ENCODE data around the gene DGKB.
A peak's percentile ranks its signal among the peaks of the same experiment; 100 is the strongest.

The DGKB gene

GRCh38 chr7:14687777-14688176 lies 214.8 kb downstream of the DGKB start (continued):
- peak; percentile 100 for TF ChIP-seq TSHZ2 (CRISPR knock-in tag; IDR thresholded peaks at IDR 0.05)

- ATAC-seq = no peak
- TF ChIP-seq ZNF70 (CRISPR knock-in tag; IDR thresholded peaks at IDR 0.05) = no peak
- TF ChIP-seq ZNF8 (CRISPR knock-in tag; IDR thresholded peaks at IDR 0.05) = no peak
- TF ChIP-seq TSHZ2 (CRISPR knock-in tag; IDR thresholded peaks at IDR 0.05) = no peak
- no peak for TF ChIP-seq BACH2 (CRISPR knock-in tag; IDR thresholded peaks at IDR 0.05; ENCODE audit: borderline replicate concordance)
These were observed 215.3 kb downstream of the DGKB start for GRCh38 chr7:14687241-14687640.

GRCh38 chr7:14685167-14685566 lies 217.4 kb downstream of the DGKB start:
- no peak for ATAC-seq

More at GRCh38 chr7:14685167-14685566, 217.4 kb downstream of the DGKB start:
- no peak for TF ChIP-seq CREB5 (CRISPR knock-in tag; IDR thresholded peaks at IDR 0.05; ENCODE audit: low read depth)
- TF ChIP-seq POU6F1 (CRISPR knock-in tag; IDR thresholded peaks at IDR 0.05; ENCODE audit: borderline replicate concordance, low read depth) = no peak
- TF ChIP-seq PPARA (CRISPR knock-in tag; IDR thresholded peaks at IDR 0.05; ENCODE audit: borderline replicate concordance) = no peak
- TF ChIP-seq ISL1 (CRISPR knock-in tag; IDR thresholded peaks at IDR 0.05) = no peak
- no peak for TF ChIP-seq TSHZ2 (CRISPR knock-in tag; IDR thresholded peaks at IDR 0.05)
- no peak for TF ChIP-seq RARB (CRISPR knock-in tag; IDR thresholded peaks at IDR 0.05)
- no peak for TF ChIP-seq ZFP3 (CRISPR knock-in tag; IDR thresholded peaks at IDR 0.05)
- no peak for TF ChIP-seq BACH2 (CRISPR knock-in tag; IDR thresholded peaks at IDR 0.05; ENCODE audit: borderline replicate concordance)
- TF ChIP-seq ZC3H10 (CRISPR knock-in tag; IDR thresholded peaks at IDR 0.05) = no peak
- TF ChIP-seq ARNTL (CRISPR knock-in tag; IDR thresholded peaks at IDR 0.05; ENCODE audit: borderline replicate concordance, low read depth) = no peak
- no peak for TF ChIP-seq ZNF565 (CRISPR knock-in tag; conservative IDR thresholded peaks at IDR 0.05; ENCODE audit: low read depth)
- no peak for TF ChIP-seq TOX (CRISPR knock-in tag; IDR thresholded peaks at IDR 0.05; ENCODE audit: borderline replicate concordance)
- TF ChIP-seq ZNF8 (CRISPR knock-in tag; IDR thresholded peaks at IDR 0.05) = no peak
- TF ChIP-seq CSRNP3 (CRISPR knock-in tag; IDR thresholded peaks at IDR 0.05) = no peak
- no peak for TF ChIP-seq ZFP30 (CRISPR knock-in tag; IDR thresholded peaks at IDR 0.05)
- TF ChIP-seq GLIS3 (CRISPR knock-in tag; IDR thresholded peaks at IDR 0.05) = no peak
- TF ChIP-seq ESRRG (CRISPR knock-in tag; IDR thresholded peaks at IDR 0.05) = no peak
- no peak for TF ChIP-seq TCF4 (CRISPR knock-in tag; IDR thresholded peaks at IDR 0.05; ENCODE audit: borderline replicate concordance)
- TF ChIP-seq ZNF70 (CRISPR knock-in tag; IDR thresholded peaks at IDR 0.05) = no peak
- no peak for TF ChIP-seq PATZ1 (CRISPR knock-in tag; IDR thresholded peaks at IDR 0.05; ENCODE audit: borderline replicate concordance)

Measured in SK-N-SH treated with all-trans-retinoic acid at 6 μM for 48 hours (cell line).